ENCODE results near the gene CRLF3. TPM values are rescaled to one million over a fixed set of nuclear protein-coding genes. Genes with fewer than 3 reads are reported as not detected.
"Not testable (repeated sequence)": the region's sequence is repeated elsewhere in the genome, so short reads cannot be mapped to it uniquely, and the experiment has no call there.

The CRLF3 gene
- total and polyA plus RNA-seq, 2 of the 4 experiments (the other 2 are of a cell fraction): 6.1 to 15.2 TPM

GRCh38 chr17:30735644-30736043 lies 88.8 kb downstream of the CRLF3 start:
- peaks cover 31% of the 10 kb centered on the region for H4K20me1 ChIP-seq (ENCODE audit: insufficient read depth, low read length)
- in situ Hi-C loops (cut with MboI; ENCODE audit: low sequenced_read_pairs): not testable (repeated sequence)

GRCh38 chr17:30735206-30735605 lies 89.3 kb downstream of the CRLF3 start:
- H3K9me3 ChIP-seq (ENCODE audit: control insufficient read depth, insufficient read depth, low read length); H3K9ac ChIP-seq (ENCODE audit: low read depth, low read length); H2AK5ac ChIP-seq (ENCODE audit: low read depth, low read length); H3K23ac ChIP-seq (ENCODE audit: low read depth, low read length); in situ Hi-C loops (cut with MboI; ENCODE audit: low sequenced_read_pairs); H3K36me3 ChIP-seq (ENCODE audit: control insufficient read depth, insufficient read depth, low read length); H3K27ac ChIP-seq (ENCODE audit: insufficient read depth, low read length); H3K4me2 ChIP-seq (ENCODE audit: low read depth, low read length); dilution Hi-C loops (cut with HindIII; ENCODE audit: low sequenced_read_pairs, unreplicated experiment); POLR2A ChIA-PET (ENCODE audit: unreplicated experiment); H3K56ac ChIP-seq (ENCODE audit: extremely low read depth, insufficient read depth, low read length); H4K8ac ChIP-seq (ENCODE audit: low read depth in 2 of 2, low read length in 2 of 2); ATAC-seq (ENCODE audit: low read depth); H2BK120ac ChIP-seq (ENCODE audit: low read depth, low read length); H2AK9ac ChIP-seq (replicated peaks; ENCODE audit: low read depth, low read length, poor library complexity); H3K4ac ChIP-seq (ENCODE audit: low read depth, low read length); H4K5ac ChIP-seq (ENCODE audit: low read depth, low read length); H2BK15ac ChIP-seq (ENCODE audit: low read depth, low read length); H3K14ac ChIP-seq (replicated peaks; ENCODE audit: low read depth, low read length); H2BK20ac ChIP-seq (ENCODE audit: low read depth, low read length); DNase-seq; H3K9me1 ChIP-seq (ENCODE audit: insufficient read depth, low read length); CTCF ChIA-PET; H3K4me3 ChIP-seq (ENCODE audit: insufficient read depth, low read depth, low read length); H3K18ac ChIP-seq (ENCODE audit: low read depth, low read length); H2AFZ ChIP-seq (replicated peaks; ENCODE audit: low read length, poor library complexity); H2BK5ac ChIP-seq (ENCODE audit: low read depth, low read length, poor library complexity, severe bottlenecking); H4K91ac ChIP-seq (ENCODE audit: insufficient read depth, low read depth, low read length); H3K27me3 ChIP-seq (ENCODE audit: control insufficient read depth, insufficient read depth, low read length); H3K4me1 ChIP-seq (ENCODE audit: control insufficient read depth, insufficient read depth, low read length); intact Hi-C loops (cut with micrococcal nuclease); BruUV-seq (replicated peaks): not testable (repeated sequence)
- WGBS, 2 experiments (ENCODE audit: extremely low coverage in 2 of 2, insufficient read length in 1 of 2): no CpG with 5 or more reads among the region's 9 CpGs
- H4K20me1 ChIP-seq (ENCODE audit: insufficient read depth, low read length): peaks cover 26% of the 10 kb centered on the region
- H3K79me1 ChIP-seq (ENCODE audit: low read depth in 1 of 2, low read length in 2 of 2): peaks cover 0 to 20% of the 10 kb centered on the region in 2 experiments; a peak in 3 of 4 replicates

More at GRCh38 chr17:30735644-30736043, 88.8 kb downstream of the CRLF3 start:
- H2AK9ac ChIP-seq (replicated peaks; ENCODE audit: low read depth, low read length, poor library complexity); ATAC-seq (ENCODE audit: low read depth); H3K4ac ChIP-seq (ENCODE audit: low read depth, low read length); BruUV-seq (replicated peaks); H3K9me3 ChIP-seq (ENCODE audit: control insufficient read depth, insufficient read depth, low read length); H3K14ac ChIP-seq (replicated peaks; ENCODE audit: low read depth, low read length); H2BK15ac ChIP-seq (ENCODE audit: low read depth, low read length); CTCF ChIA-PET; H3K27me3 ChIP-seq (ENCODE audit: control insufficient read depth, insufficient read depth, low read length); H4K91ac ChIP-seq (ENCODE audit: insufficient read depth, low read depth, low read length); H4K5ac ChIP-seq (ENCODE audit: low read depth, low read length); dilution Hi-C loops (cut with HindIII; ENCODE audit: low sequenced_read_pairs, unreplicated experiment); H3K4me1 ChIP-seq (ENCODE audit: control insufficient read depth, insufficient read depth, low read length); H3K4me2 ChIP-seq (ENCODE audit: low read depth, low read length); DNase-seq; H3K4me3 ChIP-seq (ENCODE audit: insufficient read depth, low read depth, low read length); intact Hi-C loops (cut with micrococcal nuclease); H3K23ac ChIP-seq (ENCODE audit: low read depth, low read length); H3K27ac ChIP-seq (ENCODE audit: insufficient read depth, low read length); H2BK20ac ChIP-seq (ENCODE audit: low read depth, low read length); H3K36me3 ChIP-seq (ENCODE audit: control insufficient read depth, insufficient read depth, low read length); H2BK5ac ChIP-seq (ENCODE audit: low read depth, low read length, poor library complexity, severe bottlenecking); H3K18ac ChIP-seq (ENCODE audit: low read depth, low read length); H4K8ac ChIP-seq (ENCODE audit: low read depth in 2 of 2, low read length in 2 of 2); H3K9me1 ChIP-seq (ENCODE audit: insufficient read depth, low read length); H2BK120ac ChIP-seq (ENCODE audit: low read depth, low read length); H2AK5ac ChIP-seq (ENCODE audit: low read depth, low read length); H3K56ac ChIP-seq (ENCODE audit: extremely low read depth, insufficient read depth, low read length); H3K9ac ChIP-seq (ENCODE audit: low read depth, low read length); POLR2A ChIA-PET (ENCODE audit: unreplicated experiment); H2AFZ ChIP-seq (replicated peaks; ENCODE audit: low read length, poor library complexity): not testable (repeated sequence)
- H3K79me1 ChIP-seq (ENCODE audit: low read depth in 1 of 2, low read length in 2 of 2): peaks cover 0 to 24% of the 10 kb centered on the region in 2 experiments; a peak in 2 of 4 replicates
- WGBS, 2 experiments (ENCODE audit: extremely low coverage in 2 of 2, insufficient read length in 1 of 2): no CpG with 5 or more reads among the region's 5 CpGs

All from IMR-90 (cell line).